Lung microvascular endothelial cell (primary cell): ENCODE results near the gene C1orf87. TPM values are rescaled to one million over a fixed set of nuclear protein-coding genes. Genes with fewer than 3 reads are reported as not detected.

Experiments
- DNase-seq, 2 donors: peaks; one replicate each; pipeline versions ENCODE4 v3.0.0 to v3.0.0-alpha.2; 2010; ENCODE audit warnings: low read depth in 2 of 2
- total RNA-seq: library from RNA; depleted of rRNA; stranded (reverse); fragments of >200 nt; gene quantifications from 2 replicates; pipeline ENCODE4 v1.2.1, GENCODE V29; 2014

The C1orf87 gene
- total RNA-seq, 1 donor from 2014 or later = not detected

DNA sequence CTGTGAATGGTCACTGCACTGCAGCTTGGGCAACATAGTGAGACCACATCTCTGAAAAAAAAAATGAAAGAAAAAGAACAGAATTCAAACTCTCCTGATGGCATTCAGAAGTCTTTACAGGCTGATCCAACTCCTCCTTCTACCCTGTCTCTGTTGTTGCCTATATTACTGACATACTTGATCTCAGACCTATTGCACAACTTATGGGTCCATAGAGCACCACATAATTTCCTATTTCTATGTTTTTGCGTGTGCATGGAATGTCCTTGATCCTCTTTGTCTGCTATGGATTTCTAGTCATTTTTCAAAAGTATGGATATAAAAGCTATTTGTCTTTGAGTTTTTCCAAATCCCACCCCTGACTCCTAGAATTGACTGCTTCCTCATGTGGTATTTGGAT is 124.6 kb downstream of the C1orf87 start:
- no peak for DNase-seq

DNA sequence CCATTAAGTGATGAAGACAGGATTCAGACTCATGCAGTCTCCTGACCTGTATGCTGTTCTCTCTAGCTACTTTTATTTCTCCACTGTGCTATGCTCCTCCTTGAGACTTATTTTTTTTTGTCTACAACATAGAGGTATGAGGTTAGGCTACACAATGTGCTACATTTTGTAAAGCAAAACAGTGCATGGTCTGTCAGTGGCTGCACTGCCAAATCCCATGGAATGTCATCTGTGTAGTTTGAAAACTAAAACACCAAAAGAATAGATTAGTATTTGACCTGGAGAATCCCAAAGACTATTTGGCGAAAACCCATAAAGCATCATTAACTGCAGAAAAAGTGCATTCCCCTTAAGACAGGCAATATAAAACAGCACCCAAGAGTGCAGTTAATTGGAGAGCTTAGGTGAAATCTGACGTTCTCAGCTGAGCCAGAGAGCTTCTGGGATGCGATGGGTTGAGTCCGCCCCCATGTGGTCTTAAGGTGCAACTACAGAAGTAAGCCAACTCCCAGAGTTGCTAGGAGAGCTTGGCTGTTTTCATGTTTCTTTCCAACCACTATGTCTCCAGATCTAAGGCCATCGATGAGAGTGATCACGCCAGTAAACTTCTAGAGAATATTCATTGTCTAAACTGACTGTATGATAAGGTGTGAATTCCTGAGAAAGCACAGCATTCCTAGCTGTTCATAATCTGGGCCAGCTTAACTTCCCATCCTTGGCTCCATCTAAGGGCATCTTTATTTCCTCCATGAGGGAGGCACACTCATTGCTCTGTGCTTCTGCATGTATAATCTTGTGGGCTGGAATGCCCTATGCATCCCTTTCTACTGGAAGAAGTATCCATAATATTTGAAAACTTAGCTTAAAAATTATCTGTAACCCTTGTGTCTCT is 126.3 kb downstream of the C1orf87 start:
- DNase-seq = peak; percentile 74 to 81

DNA sequence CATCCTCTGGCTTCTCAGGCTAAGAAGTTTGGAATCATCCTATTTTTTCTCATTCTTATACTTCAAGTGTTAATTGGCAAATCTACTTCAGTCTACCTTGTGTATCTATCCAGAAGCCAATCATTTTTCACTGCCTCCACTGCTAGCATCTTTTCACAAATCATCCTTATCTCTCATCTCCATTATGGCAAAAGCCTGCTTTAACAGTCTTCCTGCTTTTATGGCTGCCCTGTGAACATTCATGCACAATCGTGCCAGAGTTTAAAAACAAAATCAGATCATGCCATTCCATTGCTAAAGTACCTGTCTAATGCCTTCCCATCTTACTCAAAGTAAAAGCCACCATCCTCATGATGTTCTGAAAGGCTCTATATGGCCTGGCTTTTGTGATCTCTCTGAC is 127.8 kb downstream of the C1orf87 start:
- DNase-seq = no peak

Other genes with a start within 250 kb of the C1orf87 start
- gene CYP2J2, start 147.0 kb downstream of the C1orf87 start, total RNA-seq = under 0.01 and 0.20 TPM in 2 replicates